ENCODE results near the gene CALN1.
"Not testable (repeated sequence)": the region's sequence is repeated elsewhere in the genome, so short reads cannot be mapped to it uniquely, and the experiment has no call there.

Gene CALN1

GRCh38 chr7:71976645-71977044 lies 435.5 kb downstream of the CALN1 start:
- DNase-seq (ENCODE audit: low read depth), result no peak

DNA sequence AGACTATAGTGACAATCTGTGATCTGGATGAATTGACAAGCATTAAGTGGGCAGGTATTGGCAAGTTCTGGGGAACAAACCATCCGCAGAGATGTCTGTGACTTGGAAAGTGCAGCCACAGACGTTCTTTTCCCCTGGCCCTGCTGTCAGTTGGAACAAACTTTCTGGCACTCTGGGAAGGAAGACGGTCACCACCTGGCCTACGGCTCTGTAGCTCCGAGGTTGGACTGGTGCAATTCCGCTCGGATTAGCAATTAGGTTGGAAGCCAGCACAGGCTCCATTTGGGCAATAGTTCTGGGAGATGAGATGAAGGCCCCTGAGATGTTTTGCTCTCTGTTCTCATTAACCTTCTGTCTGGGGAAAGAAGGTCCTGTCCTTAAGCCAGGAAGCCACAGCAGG lies 437.5 kb downstream of the CALN1 start:
- no peak for DNase-seq (ENCODE audit: low read depth)

DNA sequence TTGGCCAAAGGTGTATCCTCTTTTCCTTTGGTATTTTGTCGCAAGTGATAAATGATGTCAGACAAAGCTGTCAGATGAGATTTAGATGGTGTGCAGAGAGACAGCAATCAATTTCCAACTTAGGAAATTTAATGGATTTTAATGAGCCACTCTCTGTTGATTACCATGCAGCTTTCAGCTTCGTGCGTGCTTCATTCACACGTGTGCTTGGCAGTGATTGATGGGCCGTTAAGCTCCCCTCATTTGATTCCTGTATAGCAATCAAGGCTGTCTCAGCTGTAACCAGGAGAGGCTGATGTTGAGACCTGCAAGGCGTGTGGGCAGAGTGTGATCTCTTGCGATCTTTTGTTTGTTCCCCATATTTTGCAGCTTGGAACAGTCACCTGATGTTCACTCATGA lies 439.6 kb downstream of the CALN1 start:
- no peak for DNase-seq (ENCODE audit: low read depth)

DNA sequence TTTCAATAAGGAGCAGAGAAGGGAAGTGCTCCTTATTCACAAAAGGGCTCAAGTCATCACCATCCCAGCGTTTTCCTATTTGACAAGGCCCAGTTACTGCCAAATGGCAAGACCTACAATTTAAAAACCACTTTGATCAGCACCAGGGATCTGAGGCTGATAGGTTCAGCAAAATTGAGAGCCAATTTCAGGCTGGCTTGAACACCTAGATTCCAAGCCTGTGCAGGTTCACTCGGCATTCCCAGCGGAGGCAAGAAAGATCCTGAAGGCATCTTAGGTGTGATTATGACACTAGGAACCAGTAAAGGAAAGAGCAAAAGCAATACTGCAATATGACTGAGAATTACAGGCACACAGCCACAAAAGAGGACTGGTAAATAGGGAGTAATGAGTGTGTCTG lies 441.4 kb downstream of the CALN1 start:
- no peak for DNase-seq (ENCODE audit: low read depth)

DNA sequence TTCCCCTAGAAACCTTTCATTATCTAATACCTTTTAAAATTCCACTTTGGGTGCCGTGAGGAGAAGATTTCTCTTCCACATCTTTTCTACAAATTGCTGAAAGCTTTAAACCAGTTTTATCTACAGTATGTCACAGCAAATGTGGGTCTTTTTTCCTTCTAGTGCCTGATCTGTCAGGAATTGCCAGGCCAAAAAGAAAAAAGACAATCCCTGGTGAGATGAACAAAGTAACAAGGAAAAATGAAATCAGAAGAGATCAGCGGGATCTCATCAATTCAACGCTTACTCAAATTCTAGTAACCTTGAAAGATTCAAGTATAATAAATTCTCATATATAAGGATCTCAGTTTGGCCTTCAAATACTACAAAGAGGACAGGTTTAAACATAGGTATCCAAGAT lies 449.5 kb downstream of the CALN1 start:
- no peak for DNase-seq (ENCODE audit: low read depth)

DNA sequence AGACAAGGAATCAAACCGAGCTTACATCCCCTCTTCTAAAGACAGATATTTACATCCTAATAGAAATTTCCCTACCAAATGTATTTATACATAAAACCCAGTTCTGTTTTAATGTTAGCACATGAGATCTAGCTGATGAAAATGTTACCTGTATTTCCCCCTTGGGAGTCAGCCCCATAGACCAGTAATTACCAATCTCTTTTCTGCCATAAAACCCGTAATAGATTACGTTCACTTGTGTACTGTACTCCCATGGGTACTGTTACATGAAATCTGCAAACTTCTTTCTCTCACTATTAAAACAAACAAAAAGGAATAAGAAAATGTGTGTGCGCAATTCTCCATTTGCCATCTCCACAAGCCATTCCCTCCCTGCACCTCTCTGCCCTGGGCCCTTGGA lies 450.9 kb downstream of the CALN1 start:
- DNase-seq (ENCODE audit: low read depth), result no peak

GRCh38 chr7:71942115-71942514 lies 470.0 kb downstream of the CALN1 start:
- no peak for DNase-seq (ENCODE audit: low read depth)

DNA sequence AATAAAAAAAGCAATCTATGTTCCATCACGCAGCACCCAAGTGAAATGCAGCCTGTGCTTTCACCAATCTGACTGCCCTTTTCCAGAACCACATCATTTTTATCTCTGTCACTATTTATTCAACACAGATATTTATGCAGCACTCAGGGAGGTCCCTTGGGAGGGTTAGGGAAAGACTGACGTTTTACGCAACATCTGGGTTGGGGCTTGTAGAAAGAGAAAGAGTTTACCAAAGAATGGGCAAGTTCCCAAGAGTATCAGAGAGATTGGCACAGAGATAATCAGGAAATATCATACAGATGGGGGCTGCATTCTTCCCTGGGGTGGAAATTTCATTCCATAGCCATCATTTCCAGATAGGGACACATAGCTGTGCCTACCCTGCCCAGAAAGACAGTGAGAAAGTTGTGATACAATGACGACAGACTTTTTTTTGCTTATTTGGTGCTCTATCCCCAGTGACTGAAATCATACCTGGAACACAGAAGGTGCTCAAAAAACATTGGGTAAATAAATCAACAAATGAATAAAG lies 474.2 kb downstream of the CALN1 start:
- DNase-seq (ENCODE audit: low read depth), result no peak

DNA sequence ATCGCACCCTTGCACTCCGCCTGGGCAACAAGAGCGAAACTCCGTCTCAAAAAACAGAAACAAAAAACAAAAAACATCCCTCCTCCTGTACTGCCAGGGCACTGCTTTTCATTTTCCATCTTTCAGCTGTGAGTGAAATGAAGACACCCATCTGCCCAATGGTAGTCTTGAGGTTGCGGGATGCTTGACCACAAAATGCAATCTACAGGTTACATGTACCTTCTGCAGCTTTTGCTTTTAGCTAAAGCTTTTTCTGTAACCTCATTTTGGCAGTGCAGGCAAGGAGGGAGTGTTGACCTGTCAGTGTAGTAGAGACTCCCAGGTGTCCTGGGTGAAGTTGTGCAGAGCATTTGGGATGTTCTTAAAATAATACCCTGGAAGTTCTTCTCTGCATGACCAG lies 476.5 kb downstream of the CALN1 start:
- no peak for DNase-seq (ENCODE audit: low read depth)

GRCh38 chr7:71933426-71933825 lies 478.7 kb downstream of the CALN1 start:
- no peak for DNase-seq (ENCODE audit: low read depth)

DNA sequence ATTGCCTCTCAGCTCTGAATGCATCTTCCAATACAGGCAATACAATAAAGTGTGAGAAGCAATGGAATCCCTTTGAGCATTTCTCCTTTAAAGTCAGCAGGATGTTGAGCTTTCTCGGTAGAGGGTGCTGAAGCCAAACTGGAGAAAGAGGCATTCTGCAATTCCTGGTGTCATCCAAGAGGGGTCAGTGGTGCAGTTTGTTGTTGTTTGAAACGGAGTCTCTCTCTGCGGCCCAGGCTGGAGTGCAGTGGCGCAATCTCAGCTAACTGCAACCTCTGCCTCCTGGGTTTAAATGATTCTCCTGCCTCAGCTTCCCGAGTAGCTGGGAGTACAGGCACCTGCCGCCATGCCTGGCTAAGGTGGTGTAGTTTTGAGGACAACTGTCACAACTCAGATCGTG lies 486.5 kb downstream of the CALN1 start:
- DNase-seq (ENCODE audit: low read depth), result no peak

- DNase-seq (ENCODE audit: low read depth), result not testable (repeated sequence)
Measured at GRCh38 chr7:71914204-71914603, 497.9 kb downstream of the CALN1 start.

GRCh38 chr7:71912476-71912875 lies 499.7 kb downstream of the CALN1 start:
- no peak for DNase-seq (ENCODE audit: low read depth)

- no peak for DNase-seq (ENCODE audit: low read depth)
Measured at GRCh38 chr7:71911051-71911450, 501.1 kb downstream of the CALN1 start.

GRCh38 chr7:71905821-71906220 lies 506.3 kb downstream of the CALN1 start:
- DNase-seq (ENCODE audit: low read depth), result no peak

- no peak for DNase-seq (ENCODE audit: low read depth)
Measured at GRCh38 chr7:71904484-71904883, 507.7 kb downstream of the CALN1 start.

- no peak for DNase-seq (ENCODE audit: low read depth)
Measured at GRCh38 chr7:71900556-71900955, 511.6 kb downstream of the CALN1 start.

- no peak for DNase-seq (ENCODE audit: low read depth)
Measured at GRCh38 chr7:71896535-71896934, 515.6 kb downstream of the CALN1 start.

DNA sequence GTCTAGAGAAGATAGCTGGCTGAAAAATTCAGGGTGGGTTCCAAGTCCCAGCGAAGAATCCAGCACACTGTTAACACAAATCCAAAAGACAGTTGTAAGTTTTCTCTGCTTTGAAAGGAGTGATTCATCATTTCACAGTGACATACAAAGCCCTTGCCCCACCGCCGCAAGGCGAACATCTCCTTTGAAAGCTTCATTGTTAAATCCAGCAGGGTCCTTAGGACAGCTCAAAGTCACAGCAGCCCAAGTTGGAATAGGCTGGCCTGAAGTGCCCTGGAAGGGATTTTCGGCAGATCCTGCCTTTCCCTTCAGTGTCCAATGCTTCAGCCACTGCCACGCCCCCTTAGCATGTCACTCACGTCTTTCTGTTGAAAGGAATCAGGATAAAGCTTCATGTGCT lies 526.1 kb downstream of the CALN1 start:
- DNase-seq (ENCODE audit: low read depth), result no peak

GRCh38 chr7:71885487-71885886 lies 526.7 kb downstream of the CALN1 start:
- DNase-seq (ENCODE audit: low read depth), result no peak

DNA sequence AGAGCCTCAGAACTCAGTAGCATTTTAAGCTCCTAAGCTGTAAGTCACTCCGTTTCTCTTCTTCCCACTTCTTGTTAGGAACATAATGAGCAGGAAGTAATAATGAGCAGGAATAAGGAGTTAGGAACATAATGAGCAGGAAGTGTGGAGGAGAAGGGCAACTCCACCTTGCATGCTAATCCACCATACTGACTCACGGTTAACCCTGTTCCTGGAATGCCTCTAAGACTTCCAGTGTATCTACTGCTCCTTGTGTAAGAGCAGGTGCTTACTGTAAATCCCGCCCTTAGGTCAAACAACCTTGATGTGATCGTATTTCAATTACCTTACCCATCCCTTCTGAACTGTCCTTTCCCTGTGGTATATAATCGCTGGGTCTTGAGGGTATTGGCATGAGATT lies 528.7 kb downstream of the CALN1 start:
- no peak for DNase-seq (ENCODE audit: low read depth)

DNA sequence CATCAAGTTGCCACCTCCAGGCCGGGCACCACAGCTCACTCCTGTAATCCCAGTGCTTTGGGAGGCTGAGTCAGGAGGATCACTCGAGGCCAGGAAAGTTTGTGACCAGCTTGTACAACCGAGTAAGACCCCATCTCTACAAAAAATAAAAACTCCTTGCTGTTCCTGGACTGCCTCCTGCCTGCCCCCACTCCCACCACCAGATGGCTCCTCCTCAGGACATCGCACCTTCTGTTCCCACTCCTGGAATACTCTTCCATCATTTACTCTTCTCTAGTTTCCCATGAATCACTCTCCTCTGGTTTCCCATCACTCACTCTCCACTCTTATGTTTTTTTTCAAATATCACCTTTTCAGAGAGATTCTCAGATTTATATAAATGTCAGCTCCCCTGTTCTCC lies 540.7 kb downstream of the CALN1 start:
- no peak for DNase-seq (ENCODE audit: low read depth)

DNA sequence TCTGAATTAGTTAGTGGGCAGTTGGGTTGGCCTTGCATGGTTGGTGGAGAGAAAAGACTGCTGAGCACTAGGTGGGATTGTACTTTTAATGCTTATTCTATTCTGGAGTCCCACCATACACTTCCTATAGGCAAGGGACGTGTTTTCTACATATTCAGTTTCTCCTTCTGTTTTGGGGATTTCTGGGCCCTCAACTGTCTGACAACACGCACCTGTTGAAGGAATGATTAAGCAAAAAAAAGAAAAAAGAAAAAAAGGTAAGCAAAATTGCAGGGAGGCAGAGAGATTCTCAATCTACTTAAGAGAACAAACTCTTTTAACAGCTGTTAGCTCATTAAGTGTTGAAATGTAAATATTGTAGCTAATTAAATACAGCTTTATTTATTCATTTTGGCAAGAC lies 541.3 kb downstream of the CALN1 start:
- DNase-seq (ENCODE audit: low read depth), result no peak

GRCh38 chr7:71868797-71869196 lies 543.3 kb downstream of the CALN1 start:
- no peak for DNase-seq (ENCODE audit: low read depth)

GRCh38 chr7:71867626-71868025 lies 544.5 kb downstream of the CALN1 start:
- DNase-seq (ENCODE audit: low read depth), result no peak
